ENCODE measurements around the gene LIPJ.

GRCh38 chr10:88540351-88540750 is 46.2 kb upstream of the LIPJ start:
- TF ChIP-seq POLR2A (IDR thresholded peaks at IDR 0.05; ENCODE audit: low read depth, low read length): no peak
- no peak for TF ChIP-seq POLR2AphosphoS5 (IDR thresholded peaks at IDR 0.05; ENCODE audit: low read depth, low read length)
